ENCODE data around the gene NANP.
"Not testable (repeated sequence)": the region's sequence is repeated elsewhere in the genome, so short reads cannot be mapped to it uniquely, and the experiment has no call there.

NANP gene

GRCh38 chr20:25608774-25609173, 15.0 kb downstream of the NANP start:
- DNase-seq = no peak

GRCh38 chr20:25606094-25606695, 17.6 kb downstream of the NANP start:
- intact Hi-C loops (cut with DNase I) = no loop called here
- no peak for DNase-seq

More at GRCh38 chr20:25608774-25609173, 15.0 kb downstream of the NANP start:
- intact Hi-C loops (cut with DNase I) = no loop called here

- no peak for DNase-seq
- intact Hi-C loops (cut with DNase I) = no loop called here
Measured at GRCh38 chr20:25605148-25605547, 18.7 kb downstream of the NANP start.

- intact Hi-C loops (cut with DNase I) = no loop called here
Measured at GRCh38 chr20:25604611-25605010, 19.2 kb downstream of the NANP start.

GRCh38 chr20:25602914-25603309, 20.9 kb downstream of the NANP start:
- intact Hi-C loops (cut with DNase I); DNase-seq: not testable (repeated sequence)

More at GRCh38 chr20:25604611-25605010, 19.2 kb downstream of the NANP start:
- DNase-seq = no peak

- intact Hi-C loops (cut with DNase I); DNase-seq: not testable (repeated sequence)
Measured at GRCh38 chr20:25602191-25602913, 21.5 kb downstream of the NANP start.

- DNase-seq = no peak
- intact Hi-C loops (cut with DNase I) = no loop called here
Measured at GRCh38 chr20:25601659-25602058, 22.2 kb downstream of the NANP start.

- intact Hi-C loops (cut with DNase I) = no loop called here
- DNase-seq = no peak
Measured at GRCh38 chr20:25600632-25601031, 23.2 kb downstream of the NANP start.

- intact Hi-C loops (cut with DNase I) = no loop called here
- no peak for DNase-seq
Measured at GRCh38 chr20:25592135-25592852, 31.5 kb downstream of the NANP start.

- intact Hi-C loops (cut with DNase I); DNase-seq: not testable (repeated sequence)
Measured at GRCh38 chr20:25590778-25591177, 33.0 kb downstream of the NANP start.

- DNase-seq = no peak
- intact Hi-C loops (cut with DNase I) = no loop called here
Measured at GRCh38 chr20:25588491-25588890, 35.3 kb downstream of the NANP start.

GRCh38 chr20:25587536-25587935, 36.3 kb downstream of the NANP start:
- intact Hi-C loops (cut with DNase I) = no loop called here
- no peak for DNase-seq

- peak in 1 of 10 donors; percentile 29 for DNase-seq
- intact Hi-C loops (cut with DNase I) = no loop called here
Measured at GRCh38 chr20:25586877-25587276, 36.9 kb downstream of the NANP start.

- DNase-seq = peak in 7 of 10 donors; percentile 17 to 85 (median 33)
- intact Hi-C loops (cut with DNase I) = no loop called here
Measured at GRCh38 chr20:25584905-25585704, 38.7 kb downstream of the NANP start, which contains the start of gene NINL. TSS of gene NINL (minus strand) at chr20:25585531. CDS start at chr20:25526587, 58,944 bp downstream.

- intact Hi-C loops (cut with DNase I) = not testable (repeated sequence)
- peak in 1 of 10 donors; percentile 45 for DNase-seq
Measured at GRCh38 chr20:25583607-25584006, 40.2 kb downstream of the NANP start.

GRCh38 chr20:25580711-25581110, 43.1 kb downstream of the NANP start:
- DNase-seq = no peak
- intact Hi-C loops (cut with DNase I) = no loop called here

- intact Hi-C loops (cut with DNase I) = no loop called here
- DNase-seq = no peak
Measured at GRCh38 chr20:25579081-25579770, 44.6 kb downstream of the NANP start.

GRCh38 chr20:25576783-25577530, 46.9 kb downstream of the NANP start:
- DNase-seq = peak in 1 of 10 donors; percentile 23
- intact Hi-C loops (cut with DNase I) = no loop called here

GRCh38 chr20:25574411-25574810, 49.4 kb downstream of the NANP start:
- intact Hi-C loops (cut with DNase I) = no loop called here
- no peak for DNase-seq
